Smooth muscle cell of the brain vasculature (primary cell): Measurements from ENCODE around the gene MIPOL1.

Experiments used
- DNase-seq: peaks from one replicate; pipeline ENCODE4 v3.0.0-alpha.2; 2012; ENCODE audit warnings: low read depth, low spot score

Gene MIPOL1

GRCh38 chr14:37597914-37598746 is 400.4 kb downstream of the MIPOL1 start:
- DNase-seq, result no peak

GRCh38 chr14:37598747-37599506 is 401.2 kb downstream of the MIPOL1 start:
- no peak for DNase-seq

DNA sequence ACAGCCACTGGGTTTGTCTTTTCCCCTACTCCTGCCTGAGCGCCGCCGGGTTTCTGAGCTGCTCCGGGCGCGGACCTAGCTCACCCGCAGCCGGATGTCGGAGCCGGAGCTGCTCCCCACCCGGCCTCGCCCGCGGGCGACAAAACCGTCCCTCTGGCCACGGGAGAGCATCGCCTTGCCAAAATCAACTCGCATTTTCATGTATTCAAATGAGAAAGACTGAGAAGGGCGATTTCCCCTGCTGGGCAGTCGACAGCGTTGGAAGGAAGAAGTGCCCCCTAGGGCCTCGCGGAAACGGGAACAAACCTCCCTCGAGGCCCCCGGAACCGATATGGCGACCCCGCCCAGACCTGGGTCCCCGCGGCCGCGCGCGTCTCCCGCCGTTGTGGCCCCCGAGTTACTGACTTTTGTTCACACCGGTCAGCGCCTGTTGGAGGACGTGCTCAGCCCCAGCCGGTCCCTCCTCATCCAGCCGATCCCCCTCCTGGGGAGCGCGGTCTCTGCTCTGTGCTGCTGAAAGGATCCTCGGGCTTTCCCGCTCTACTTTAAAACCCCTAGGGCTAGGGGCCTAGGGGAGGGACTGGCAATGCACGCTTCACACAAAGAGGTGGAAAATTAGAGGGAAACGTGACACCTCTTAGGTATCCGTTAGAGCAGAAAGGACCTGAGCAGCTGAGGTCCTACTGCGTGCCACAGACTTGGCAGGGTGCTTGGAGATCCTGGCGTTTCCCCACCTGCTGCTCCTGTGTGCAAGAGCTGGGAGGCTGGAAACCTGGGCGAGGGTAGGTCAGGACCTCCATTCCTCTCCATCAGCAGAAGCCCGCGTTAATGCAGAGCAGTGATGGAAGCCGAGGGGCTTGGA is 402.0 kb downstream of the MIPOL1 start:
- DNase-seq, result no peak

DNA sequence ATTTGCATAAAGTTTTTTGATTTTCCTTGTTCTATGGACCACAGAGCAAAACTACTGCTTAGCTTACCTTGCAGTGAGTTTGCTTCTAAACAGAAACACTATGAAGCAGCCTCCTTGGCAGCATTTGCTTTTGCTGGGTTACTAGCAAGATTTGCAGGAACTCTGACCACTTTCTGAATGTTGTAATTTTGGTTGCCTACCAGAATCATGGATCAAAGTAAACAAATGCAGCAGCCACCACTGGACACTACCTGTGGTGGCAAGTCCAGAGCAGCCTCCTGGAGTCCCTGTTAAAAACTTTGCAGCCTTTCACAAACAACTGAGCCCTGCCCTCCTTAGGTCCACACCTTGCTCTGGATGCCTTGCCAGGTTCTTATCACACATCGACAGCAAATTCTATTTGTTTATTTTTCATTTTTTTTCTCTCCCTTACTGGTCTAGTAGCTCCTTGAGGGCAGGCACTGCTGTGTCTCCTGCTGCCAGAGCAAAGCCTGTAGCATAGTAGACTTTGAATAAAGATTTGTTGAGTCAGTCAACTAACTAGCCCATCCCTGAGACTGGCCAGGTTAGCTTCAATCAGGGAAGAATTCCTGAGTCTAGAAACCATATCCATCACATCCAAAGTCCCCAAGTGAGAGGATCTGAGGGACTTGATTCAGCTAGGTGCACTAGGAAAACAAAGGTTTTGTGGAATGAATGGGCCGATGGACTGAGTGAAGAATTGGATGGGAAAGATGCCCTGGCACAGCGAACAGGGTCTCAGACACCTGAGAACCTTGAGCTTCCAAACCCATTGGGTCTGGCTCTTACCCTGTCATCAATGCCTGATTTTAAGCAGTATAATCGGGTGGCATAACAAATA is 403.4 kb downstream of the MIPOL1 start:
- no peak for DNase-seq

DNA sequence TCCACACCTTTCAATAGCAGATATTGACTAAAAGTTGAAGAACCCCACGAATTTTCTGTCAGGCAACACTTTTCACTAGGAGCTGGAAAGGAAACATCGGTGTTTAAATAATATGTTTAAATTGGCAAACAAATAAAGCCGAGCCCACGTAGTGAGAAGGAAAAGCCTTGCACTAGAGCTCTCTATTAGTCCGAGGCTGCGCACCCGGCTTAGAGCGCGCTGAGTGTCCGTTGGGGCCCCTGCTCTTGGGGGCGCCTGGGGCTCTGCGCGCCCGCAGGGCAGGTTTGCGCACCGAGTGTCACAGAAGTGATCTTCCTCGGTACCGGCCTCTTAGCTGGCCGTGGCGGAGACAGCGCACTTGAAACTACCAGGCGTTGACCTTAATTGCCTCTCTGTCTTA is 404.1 kb downstream of the MIPOL1 start:
- no peak for DNase-seq
